ENCODE measurements around the gene NANS.

Gene NANS

DNA sequence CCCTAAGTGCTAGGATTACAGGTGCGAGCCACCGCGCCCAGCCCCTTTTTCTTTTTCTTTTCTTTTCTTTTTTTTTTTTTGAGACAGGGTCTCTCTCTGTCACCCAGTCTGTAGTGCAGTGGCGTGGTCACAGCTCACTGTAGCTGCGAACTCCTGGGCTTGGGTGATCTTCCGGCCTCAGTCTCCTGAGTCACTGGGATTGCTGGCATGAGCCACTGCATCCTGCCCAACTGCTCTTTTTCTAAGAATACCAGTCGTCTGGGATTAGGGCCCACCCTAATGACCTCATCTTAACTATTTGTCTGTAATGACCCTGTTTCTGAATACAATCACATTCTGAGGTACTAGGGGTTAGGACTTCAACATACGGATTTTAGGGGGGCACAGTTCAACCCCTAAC, 34.1 kb upstream of the NANS start:
- no peak overlapping the region for H3K27ac Mint-ChIP-seq
- H3K4me1 Mint-ChIP-seq (ENCODE audit: low read depth) = no peaks in the 10 kb centered on the region
- peaks cover 3% of the 10 kb centered on the region for H3K36me3 Mint-ChIP-seq
- no peaks in the 10 kb centered on the region for H3K9me3 Mint-ChIP-seq (ENCODE audit: low read depth)
- H3K4me3 Mint-ChIP-seq = no peak overlapping the region
- no peaks in the 10 kb centered on the region for H3K27me3 Mint-ChIP-seq

DNA sequence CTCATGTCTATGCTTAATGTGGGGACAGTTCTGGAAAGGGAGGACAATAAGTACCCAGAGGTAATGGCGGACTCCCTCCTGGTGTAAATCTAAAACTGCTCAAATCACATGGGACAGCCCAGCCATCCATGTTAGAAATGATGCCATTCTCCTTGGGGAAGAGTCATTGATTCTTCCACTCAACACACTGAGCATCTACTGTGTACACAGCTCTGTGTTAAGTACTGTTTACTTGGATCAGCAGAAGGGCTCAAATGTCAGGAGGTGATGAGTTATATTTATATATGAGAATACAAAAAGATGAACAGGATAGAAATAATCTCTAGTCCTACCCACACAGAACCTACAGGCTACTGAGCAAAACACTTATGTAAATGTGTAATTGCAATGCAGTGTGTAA, 31.8 kb upstream of the NANS start:
- Mint-ChIP-seq H3K9me3 (ENCODE audit: low read depth) (no peaks in the 10 kb centered on the region), H3K36me3 (peaks cover 7% of the 10 kb centered on the region), H3K4me3 (no peak overlapping the region), H3K4me1 (ENCODE audit: low read depth) (no peaks in the 10 kb centered on the region), H3K27me3 (no peaks in the 10 kb centered on the region), H3K27ac (no peak overlapping the region)

DNA sequence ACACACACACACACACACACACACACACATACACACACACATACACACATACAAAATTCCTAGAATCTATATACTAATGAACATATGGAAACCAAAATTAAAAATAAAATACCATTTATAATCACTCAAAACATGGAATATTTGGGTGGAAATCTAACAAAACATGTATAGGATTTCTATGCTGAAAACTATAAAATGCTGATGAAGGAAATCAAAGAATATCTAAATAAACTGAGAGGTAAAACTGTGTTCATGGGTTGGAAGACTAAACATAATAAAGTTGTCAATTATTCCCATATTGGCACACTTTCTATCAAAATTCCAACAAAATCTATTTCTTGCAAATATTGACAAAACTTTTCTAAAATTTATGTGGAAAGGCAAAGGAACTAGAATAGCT, 25.4 kb upstream of the NANS start:
- Mint-ChIP-seq H3K27me3 (peaks cover 2% of the 10 kb centered on the region), H3K4me3 (no peak overlapping the region), H3K9me3 (ENCODE audit: low read depth) (no peaks in the 10 kb centered on the region), H3K4me1 (ENCODE audit: low read depth) (peaks cover 15% of the 10 kb centered on the region), H3K36me3 (peaks cover 6% of the 10 kb centered on the region), H3K27ac (no peak overlapping the region)

DNA sequence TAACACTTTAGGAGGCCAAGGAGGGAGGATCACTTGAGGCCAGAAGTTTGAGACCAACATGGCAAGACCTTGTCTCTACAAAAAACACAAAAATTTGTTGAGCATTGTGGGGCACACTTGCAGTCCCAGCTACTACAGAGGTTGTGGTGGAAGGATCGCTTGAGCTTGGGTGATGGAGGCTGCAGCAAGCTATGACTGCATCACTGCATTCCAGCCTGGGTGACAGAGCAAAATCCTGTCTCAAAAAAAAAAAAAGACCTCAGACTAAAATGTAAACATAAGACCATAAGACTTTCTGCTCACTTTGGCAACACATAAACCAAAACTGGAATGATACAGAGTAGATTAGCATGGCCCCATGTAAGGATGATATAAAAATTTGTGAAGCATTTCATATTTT, 24.6 kb upstream of the NANS start:
- Mint-ChIP-seq H3K4me1 (ENCODE audit: low read depth) (peaks cover 15% of the 10 kb centered on the region), H3K9me3 (ENCODE audit: low read depth) (no peaks in the 10 kb centered on the region), H3K4me3 (no peak overlapping the region), H3K27me3 (peaks cover 2% of the 10 kb centered on the region), H3K36me3 (peaks cover 6% of the 10 kb centered on the region), H3K27ac (no peak overlapping the region)

DNA sequence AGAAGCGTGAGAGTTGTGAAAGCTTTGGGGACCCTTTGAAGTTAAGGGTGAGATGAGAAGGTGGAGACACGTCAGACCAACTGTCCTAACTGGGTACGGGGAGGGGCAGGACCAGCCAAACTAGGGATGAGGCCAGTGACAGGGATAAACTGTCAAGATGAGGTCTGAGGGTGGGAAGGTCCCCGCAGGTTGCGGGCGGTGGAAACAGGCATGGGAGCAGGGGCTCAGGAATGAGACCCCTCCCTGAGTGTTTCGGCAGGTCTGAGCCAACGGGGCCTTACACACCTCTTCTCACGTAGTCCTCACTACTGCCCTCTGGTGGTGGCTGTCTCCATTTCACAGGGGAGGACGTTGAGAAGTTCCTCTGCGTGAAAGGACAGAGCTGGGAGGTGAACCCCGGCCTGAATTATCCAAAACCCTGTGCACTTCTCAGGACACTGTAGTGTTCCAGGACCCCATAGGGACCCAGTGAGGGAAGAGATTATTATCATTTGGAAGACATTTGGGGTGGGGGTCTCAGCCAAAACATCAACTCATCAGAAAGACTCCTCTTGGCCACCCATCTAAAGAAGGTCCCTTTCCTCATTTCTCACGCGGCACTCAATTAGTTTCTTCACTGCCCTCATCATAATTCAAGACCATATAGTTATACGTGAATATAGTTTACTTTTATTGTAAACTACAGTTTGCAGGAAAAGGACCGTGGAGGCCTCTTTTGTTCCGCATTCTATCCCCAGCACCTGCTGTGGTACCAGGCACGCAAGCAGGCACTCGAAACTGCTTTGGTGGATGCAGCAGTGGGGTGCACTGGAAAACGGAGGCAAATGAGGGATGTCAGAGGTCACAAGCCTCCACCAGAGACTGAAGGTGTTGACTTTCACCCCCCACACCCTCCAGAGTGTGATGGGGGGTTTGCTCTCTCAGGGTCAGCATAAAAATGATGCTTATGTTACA, 21.7 kb upstream of the NANS start:
- H3K27me3 Mint-ChIP-seq = peaks cover 2% of the 10 kb centered on the region
- no peaks in the 10 kb centered on the region for H3K9me3 Mint-ChIP-seq (ENCODE audit: low read depth)
- H3K4me1 Mint-ChIP-seq (ENCODE audit: low read depth) = peaks cover 15% of the 10 kb centered on the region
- peaks cover 2% of the 10 kb centered on the region for H3K36me3 Mint-ChIP-seq
- no peak overlapping the region for H3K27ac Mint-ChIP-seq
- H3K4me3 Mint-ChIP-seq = no peak overlapping the region

DNA sequence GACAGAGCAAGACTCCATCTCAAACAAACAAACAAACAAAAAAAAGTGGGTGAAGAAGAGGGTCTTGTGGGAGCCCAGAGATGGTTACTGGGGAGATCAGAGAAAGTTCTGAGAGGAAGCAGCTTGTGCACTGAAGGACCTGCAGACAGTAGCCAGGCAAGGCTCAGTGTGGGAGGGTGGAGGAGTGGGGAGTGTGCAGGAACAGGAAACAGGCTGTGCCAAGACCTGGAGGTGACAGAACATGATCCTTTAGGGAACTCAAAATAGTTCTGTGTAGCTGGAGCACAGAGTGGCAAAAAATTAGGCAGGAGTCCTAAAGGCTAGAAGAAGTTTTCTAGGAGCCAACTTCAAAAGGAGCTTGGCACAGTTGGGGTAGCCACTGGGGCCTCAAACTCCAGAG, 19.2 kb upstream of the NANS start:
- Mint-ChIP-seq H3K27ac (no peak overlapping the region), H3K36me3 (no peaks in the 10 kb centered on the region), H3K4me3 (no peak overlapping the region), H3K9me3 (ENCODE audit: low read depth) (no peaks in the 10 kb centered on the region), H3K4me1 (ENCODE audit: low read depth) (peaks cover 14% of the 10 kb centered on the region), H3K27me3 (peaks cover 2% of the 10 kb centered on the region)

DNA sequence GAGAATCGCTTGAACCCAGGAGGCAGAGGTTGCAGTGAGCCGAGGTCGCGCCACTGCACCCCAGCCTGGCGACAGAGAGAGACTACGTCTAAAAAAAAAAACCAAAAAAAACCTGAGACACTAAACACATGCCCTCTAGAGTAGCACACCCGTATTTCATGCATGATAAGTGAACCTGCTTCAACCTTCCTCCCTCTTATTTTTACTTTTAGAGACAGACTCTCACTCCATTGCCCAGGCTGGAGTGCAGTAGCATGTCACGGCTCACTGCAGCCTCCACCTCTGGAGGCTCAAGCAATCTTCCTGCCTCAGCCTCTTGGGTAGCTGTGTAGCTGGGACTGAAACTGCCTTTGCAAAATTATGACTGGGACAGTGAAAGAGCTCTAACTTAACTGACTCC, 17.6 kb upstream of the NANS start:
- peaks cover 8% of the 10 kb centered on the region for H3K4me1 Mint-ChIP-seq (ENCODE audit: low read depth)
- H3K36me3 Mint-ChIP-seq = no peaks in the 10 kb centered on the region
- no peaks in the 10 kb centered on the region for H3K9me3 Mint-ChIP-seq (ENCODE audit: low read depth)
- no peak overlapping the region for H3K27ac Mint-ChIP-seq
- peaks cover 2% of the 10 kb centered on the region for H3K27me3 Mint-ChIP-seq
- H3K4me3 Mint-ChIP-seq = no peak overlapping the region

DNA sequence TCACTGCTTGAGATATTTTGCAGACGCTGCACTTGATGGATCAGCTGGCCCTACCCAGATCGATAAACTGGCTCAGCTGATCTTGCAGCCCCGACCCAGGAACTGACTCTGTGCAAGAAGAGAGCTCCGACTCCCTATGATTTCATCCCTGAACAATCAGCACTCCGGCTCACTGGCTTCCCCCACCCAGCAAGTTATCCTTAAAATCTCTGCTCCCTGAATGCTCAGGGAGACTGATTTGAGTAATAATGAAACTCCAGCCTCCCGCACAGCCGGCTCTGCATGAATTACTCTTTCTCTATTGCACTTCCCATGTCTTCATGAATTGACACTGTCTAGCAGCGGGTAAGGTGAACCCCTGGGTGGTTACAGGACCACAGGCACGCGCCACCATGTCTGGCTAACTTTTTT, 16.9 kb upstream of the NANS start:
- Mint-ChIP-seq H3K27me3 (peaks cover 2% of the 10 kb centered on the region), H3K4me3 (no peak overlapping the region), H3K9me3 (ENCODE audit: low read depth) (no peaks in the 10 kb centered on the region), H3K4me1 (ENCODE audit: low read depth) (peaks cover 6% of the 10 kb centered on the region), H3K27ac (no peak overlapping the region), H3K36me3 (no peaks in the 10 kb centered on the region)

DNA sequence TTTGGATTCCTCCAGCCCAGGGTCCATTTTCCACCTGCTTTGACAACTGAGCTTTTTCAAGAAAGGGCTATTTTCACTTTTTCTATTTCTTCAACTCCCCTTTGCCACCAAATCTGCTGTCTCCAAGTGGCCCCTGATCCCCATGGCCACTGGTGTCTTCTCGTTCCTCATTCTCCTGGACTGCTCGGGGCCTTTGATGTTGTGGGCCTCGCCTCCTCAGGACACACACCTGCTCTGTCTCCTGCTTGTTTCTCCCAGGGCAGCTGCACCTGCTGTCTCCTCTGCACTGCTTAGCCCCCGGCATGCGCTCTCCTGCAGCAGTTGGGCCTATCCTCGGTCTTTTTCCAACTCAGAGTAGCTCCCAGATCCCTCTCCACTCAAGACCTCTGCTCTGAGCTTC, 16.3 kb upstream of the NANS start:
- H3K27me3 Mint-ChIP-seq = no peaks in the 10 kb centered on the region
- no peaks in the 10 kb centered on the region for H3K9me3 Mint-ChIP-seq (ENCODE audit: low read depth)
- no peak overlapping the region for H3K4me3 Mint-ChIP-seq
- no peak overlapping the region for H3K27ac Mint-ChIP-seq
- peaks cover 4% of the 10 kb centered on the region for H3K4me1 Mint-ChIP-seq (ENCODE audit: low read depth)
- peaks cover 2% of the 10 kb centered on the region for H3K36me3 Mint-ChIP-seq

DNA sequence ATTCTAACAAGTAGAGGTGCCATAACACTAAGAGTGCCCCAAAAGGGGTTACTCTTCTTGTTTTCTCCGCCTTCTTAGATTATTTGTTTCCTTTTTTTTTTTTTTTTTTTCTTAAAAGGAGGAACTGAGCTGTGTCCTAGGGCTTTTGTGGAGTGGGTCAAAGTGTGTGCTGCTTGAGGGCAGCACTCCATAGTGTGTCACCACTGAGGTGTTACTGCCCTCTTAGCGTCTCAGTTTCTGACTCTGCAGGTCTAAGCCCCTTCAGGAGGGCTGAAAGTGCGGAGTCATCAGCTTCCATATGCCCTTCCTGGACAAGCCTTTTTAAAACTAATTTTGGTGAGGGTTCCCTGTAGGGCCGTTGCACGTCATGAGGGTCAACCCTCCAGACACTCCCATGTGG, 12.6 kb upstream of the NANS start:
- Mint-ChIP-seq H3K4me3 (no peak overlapping the region), H3K9me3 (ENCODE audit: low read depth) (no peaks in the 10 kb centered on the region), H3K27ac (no peak overlapping the region), H3K4me1 (ENCODE audit: low read depth) (peaks cover 28% of the 10 kb centered on the region), H3K36me3 (peaks cover 10% of the 10 kb centered on the region), H3K27me3 (no peaks in the 10 kb centered on the region)

DNA sequence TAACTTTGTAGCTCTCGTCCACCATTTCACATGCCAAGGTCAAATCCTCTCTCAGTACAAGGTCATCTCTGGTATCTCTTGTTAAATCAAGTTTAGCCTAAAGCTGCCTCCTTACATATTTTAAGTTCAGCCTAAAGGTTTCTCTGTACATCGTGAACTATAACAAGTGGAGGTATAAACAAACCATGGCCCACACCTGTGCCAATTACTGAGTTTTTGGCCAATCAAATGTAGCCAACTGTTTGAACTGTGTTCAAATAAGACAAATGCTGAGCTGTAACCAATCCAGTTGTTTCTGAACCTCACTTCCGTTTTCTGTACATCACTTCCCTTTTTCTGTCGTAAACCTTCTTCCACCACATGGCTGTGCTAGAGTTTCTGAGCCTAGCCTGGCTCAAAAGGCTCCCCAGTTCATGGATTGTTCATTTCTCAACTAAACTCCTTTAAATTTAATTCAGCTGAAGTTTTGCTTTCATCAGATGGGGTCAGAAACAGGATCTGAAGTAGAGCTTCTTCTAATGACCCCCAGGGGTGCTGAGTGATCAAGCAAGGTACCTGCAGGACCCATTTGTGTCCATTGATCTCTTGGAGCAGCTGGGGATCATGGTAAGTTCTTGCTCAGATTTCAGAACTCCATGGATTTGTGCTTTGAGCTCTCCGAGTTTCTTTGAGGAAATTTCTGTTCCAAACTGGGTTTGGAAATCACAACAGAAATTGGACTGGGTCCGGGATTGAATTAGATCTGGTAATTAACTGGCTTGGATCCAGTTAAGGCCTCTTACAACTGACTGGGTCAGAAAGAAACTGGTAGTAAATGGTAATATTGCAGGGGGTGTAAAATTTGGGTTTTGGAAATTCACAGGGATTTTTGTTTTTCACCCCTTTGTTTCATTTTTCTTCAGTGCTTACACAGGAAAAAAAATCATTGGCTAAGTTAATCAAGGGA, 11.0 kb upstream of the NANS start:
- Mint-ChIP-seq H3K27me3 (no peaks in the 10 kb centered on the region), H3K9me3 (ENCODE audit: low read depth) (no peaks in the 10 kb centered on the region), H3K4me1 (ENCODE audit: low read depth) (peaks cover 36% of the 10 kb centered on the region), H3K36me3 (peaks cover 14% of the 10 kb centered on the region), H3K4me3 (peak overlapping the region; percentile 93), H3K27ac (peak overlapping the region; percentile 95)

DNA sequence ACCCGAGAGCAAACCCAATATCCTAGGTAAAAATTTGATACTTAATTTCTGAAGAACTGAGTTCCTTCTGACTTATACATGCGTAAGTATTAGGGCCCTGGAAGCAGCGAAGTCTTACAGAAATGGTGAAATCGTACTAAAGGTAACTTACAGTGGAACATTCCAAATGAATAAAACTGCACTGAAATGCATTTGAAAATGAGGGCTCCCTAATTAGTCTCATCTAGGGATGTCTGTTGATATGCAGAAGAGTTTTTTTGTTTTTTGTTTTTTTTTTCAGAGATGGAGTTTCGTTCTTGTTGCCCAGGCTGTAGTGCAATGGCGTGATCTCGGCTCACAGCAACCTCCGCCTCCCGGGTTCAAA, 10.4 kb upstream of the NANS start:
- Mint-ChIP-seq H3K36me3 (peaks cover 14% of the 10 kb centered on the region), H3K9me3 (ENCODE audit: low read depth) (no peaks in the 10 kb centered on the region), H3K27me3 (no peaks in the 10 kb centered on the region), H3K4me3 (peak overlapping the region; percentile 93), H3K4me1 (ENCODE audit: low read depth) (peaks cover 37% of the 10 kb centered on the region), H3K27ac (peak overlapping the region; percentile 95)

DNA sequence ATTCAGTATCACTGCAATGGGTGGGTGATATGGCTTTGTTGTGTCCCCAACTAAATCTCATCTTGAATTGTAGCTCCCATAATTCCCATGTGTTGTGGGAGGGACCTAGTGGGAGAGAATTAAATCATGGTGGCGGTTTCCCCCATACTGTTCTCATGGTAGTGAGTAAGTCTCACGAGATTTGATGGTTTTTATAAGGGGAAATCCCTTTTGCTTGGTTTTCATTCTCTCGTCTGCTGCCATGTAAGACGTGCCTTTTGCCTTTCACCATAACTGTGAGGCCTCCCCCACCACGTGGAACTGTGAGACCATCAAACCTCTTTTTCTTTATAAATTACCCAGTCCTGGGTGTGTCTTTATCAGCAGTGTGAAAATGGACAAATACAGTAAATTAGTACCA, 9.5 kb upstream of the NANS start:
- H3K4me3 Mint-ChIP-seq = peak overlapping the region; percentile 93
- H3K4me1 Mint-ChIP-seq (ENCODE audit: low read depth) = peaks cover 39% of the 10 kb centered on the region
- no peaks in the 10 kb centered on the region for H3K9me3 Mint-ChIP-seq (ENCODE audit: low read depth)
- peaks cover 14% of the 10 kb centered on the region for H3K36me3 Mint-ChIP-seq
- no peaks in the 10 kb centered on the region for H3K27me3 Mint-ChIP-seq
- peak overlapping the region; percentile 41 for H3K27ac Mint-ChIP-seq

DNA sequence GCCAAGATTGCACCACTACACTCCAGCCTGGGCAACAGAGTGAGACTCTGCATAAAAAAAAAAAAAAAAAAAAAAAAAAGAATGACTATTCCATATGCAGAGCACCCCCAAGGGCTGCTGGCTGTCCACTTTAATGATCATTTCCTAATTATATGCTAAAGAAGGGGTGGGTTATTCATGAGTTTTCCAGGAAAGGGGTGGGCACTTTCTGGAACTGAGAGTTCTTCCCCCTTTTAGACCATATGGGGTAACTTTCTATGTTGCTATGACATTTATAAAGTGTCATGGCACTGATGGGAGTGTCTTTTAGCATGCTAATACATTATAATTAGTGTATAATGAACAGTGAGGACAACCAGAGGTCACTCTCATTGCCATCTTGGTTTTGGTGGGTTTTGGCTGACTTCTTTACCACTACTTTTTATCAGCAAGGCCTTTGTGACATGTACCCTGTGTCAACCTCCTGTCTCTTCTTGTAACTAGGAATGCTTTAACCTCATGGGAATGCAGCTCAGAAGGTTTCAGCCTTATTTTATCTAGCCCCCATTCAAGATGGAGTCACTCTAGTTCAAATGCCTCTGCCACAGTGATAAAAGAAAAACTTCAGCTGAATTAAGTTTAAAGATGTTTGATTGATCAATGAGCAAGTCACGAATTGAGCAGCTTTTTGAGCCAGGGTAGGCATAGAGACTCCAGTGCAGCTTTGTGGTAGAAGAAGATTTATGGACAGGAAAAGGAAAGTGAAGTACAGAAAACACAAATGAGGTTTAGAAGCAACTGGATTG, 7.1 kb upstream of the NANS start:
- H3K4me1 Mint-ChIP-seq (ENCODE audit: low read depth) = peaks cover 41% of the 10 kb centered on the region
- H3K27ac Mint-ChIP-seq = peak overlapping the region; percentile 41
- H3K9me3 Mint-ChIP-seq (ENCODE audit: low read depth) = no peaks in the 10 kb centered on the region
- H3K36me3 Mint-ChIP-seq = peaks cover 18% of the 10 kb centered on the region
- no peaks in the 10 kb centered on the region for H3K27me3 Mint-ChIP-seq
- H3K4me3 Mint-ChIP-seq = peak overlapping the region; percentile 11
